Measurements from ENCODE around the gene MED25.
"Not testable (repeated sequence)": the region's sequence is repeated elsewhere in the genome, so short reads cannot be mapped to it uniquely, and the experiment has no call there.

Gene MED25

GRCh38 chr19:49818649-49819370 is 721 bp downstream of the MED25 start:
- DNase-seq, result no peak

- DNase-seq, result not testable (repeated sequence)
Observed at GRCh38 chr19:49819452-49820115, 1.5 kb downstream of the MED25 start.

DNA sequence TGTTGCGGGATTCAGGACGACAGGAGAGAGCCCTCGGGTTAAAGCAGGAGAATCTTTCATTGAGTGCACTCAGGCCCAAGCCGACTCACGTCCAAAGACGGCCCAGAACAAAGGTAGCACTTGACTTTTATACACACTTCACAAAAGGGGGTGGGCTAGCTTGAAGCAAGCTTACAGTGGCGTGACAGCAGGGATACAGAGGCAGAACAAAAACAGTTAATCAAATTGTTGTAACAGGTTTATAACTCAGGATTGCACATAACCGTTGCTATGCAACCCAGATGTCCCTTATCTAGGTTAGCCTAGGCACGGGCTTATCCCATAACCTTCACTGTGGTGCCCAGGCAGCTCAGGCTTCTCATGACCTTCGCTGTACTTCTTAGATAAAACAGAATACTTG is 2.0 kb downstream of the MED25 start:
- no peak for DNase-seq

DNA sequence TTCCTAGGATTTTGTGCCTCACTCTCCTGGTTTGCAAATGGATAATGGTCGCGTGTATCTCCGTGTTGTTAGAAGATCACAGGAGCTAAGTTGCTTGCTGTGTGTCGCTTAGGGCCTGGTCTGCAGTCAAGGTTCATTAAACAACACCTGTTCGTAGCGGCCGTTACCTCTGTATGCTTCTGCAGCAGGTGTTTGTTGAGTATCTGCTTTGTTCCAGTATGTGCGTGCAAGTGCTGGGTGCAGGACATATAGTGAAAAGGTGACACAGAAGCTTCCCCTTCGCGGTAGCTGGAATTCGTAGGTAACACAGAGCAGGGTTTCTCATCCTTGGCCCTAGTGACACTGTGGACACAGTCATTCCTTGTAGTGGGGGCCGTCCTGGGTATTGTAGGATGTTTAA is 5.4 kb downstream of the MED25 start:
- no peak for DNase-seq

DNA sequence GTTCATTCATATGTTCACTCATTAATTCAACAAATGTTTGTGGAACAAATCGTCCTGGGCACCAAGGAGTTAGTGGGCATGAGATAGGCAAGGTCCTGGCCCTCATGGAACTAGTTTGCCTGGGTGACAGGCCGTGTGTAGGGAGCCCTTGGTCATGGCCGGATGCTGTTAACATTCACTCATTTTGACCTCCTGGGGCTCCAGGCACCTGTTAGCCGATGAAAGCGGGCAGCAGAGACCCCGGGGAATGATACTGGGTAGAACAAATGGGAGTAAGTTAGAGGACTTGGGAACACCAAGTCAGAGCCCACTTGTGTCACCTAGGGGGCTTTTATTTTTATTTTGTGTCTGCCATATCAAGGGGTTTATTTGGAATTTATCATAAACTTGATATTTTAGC is 6.6 kb downstream of the MED25 start:
- no peak for DNase-seq

- no peak for DNase-seq
Observed at GRCh38 chr19:49827034-49827433, 8.9 kb downstream of the MED25 start.

- no peak for DNase-seq
Observed at GRCh38 chr19:49829200-49829599, 11.1 kb downstream of the MED25 start.

GRCh38 chr19:49829721-49830120 is 11.6 kb downstream of the MED25 start:
- DNase-seq, result no peak

DNA sequence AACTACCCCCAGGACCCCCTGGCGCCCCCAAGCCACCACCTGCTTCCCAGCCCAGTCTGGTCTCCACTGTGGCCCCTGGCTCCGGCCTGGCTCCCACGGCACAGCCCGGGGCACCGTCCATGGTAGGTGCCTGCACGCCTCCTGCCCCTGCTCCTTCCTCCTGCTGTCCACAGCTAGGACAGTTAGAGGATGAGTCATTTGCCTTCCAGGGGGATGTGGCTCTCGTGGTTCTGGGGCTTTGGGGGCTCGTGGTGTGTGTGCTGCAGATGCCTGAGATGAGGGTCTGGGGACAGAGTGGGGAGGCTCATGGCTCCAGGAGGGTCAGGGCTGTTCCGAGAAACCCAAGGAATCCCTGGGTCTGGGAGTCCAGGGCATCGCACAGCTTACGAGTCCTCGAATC is 12.7 kb downstream of the MED25 start:
- no peak for DNase-seq

- no peak for DNase-seq
Observed at GRCh38 chr19:49831592-49831991, 13.5 kb downstream of the MED25 start.

- DNase-seq, result no peak
Observed at GRCh38 chr19:49832556-49832955, 14.5 kb downstream of the MED25 start.

GRCh38 chr19:49833599-49833998 is 15.5 kb downstream of the MED25 start:
- no peak for DNase-seq

- no peak for DNase-seq
Observed at GRCh38 chr19:49835562-49835961, 17.5 kb downstream of the MED25 start.

- DNase-seq, result no peak
Observed at GRCh38 chr19:49836176-49837008, 18.3 kb downstream of the MED25 start.

DNA sequence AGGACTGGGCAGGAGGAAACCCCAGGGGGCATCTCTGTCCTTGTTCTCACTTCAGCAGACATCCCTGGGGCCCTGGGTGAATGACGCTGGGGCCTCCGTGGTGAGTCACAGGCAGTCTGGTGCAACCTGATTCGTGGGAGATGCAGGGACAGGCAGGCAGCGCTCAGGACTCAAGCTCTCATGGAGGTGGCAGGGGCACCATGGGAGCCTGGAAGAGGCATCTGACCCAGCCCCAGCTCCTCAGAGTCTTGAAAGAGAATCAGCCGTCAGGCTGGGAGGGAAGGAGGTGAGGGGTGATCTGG is 18.9 kb downstream of the MED25 start:
- DNase-seq, result no peak

GRCh38 chr19:49837425-49837824 is 19.3 kb downstream of the MED25 start:
- no peak for DNase-seq

- no peak for DNase-seq
Observed at GRCh38 chr19:49838885-49839588, 20.9 kb downstream of the MED25 start.

DNA sequence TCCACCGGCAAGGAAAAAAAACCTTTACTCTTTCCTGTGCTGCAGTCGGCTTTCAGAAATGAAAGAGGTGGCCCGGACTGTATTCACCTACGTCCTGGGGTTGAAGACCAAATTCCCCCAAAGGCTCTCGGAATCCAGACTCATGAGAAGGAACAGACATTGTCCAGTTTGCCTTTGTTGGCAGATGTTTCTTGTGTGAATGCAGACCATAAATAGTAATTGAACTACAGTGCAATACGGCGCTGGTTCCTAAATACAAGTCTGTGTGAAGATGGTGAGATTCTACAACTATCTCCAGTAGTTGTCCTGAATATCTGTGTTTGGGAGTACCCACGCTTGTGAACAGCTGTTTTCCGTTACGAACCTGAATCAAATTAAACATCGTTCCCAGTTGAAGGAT is 21.6 kb downstream of the MED25 start:
- no peak for DNase-seq

DNA sequence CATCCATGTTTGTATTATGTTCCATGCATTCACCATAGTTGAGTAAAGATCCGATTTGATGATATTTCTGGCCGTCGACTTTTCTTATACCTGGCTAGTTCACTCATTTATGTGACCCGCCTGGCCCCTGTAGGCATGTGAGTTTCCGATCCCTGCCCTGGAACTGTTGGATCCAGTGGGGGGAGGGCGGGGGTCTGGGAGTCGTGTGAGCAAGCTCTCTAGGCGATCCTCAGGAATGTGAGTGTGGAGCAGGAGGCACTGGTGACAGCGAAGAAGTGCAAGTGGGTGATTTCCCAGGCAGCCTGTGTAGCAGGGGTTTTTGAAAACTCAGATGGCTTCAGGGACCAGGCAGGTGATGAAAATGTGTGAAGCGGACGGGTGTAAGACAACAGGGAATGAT is 22.2 kb downstream of the MED25 start:
- DNase-seq, result no peak

DNA sequence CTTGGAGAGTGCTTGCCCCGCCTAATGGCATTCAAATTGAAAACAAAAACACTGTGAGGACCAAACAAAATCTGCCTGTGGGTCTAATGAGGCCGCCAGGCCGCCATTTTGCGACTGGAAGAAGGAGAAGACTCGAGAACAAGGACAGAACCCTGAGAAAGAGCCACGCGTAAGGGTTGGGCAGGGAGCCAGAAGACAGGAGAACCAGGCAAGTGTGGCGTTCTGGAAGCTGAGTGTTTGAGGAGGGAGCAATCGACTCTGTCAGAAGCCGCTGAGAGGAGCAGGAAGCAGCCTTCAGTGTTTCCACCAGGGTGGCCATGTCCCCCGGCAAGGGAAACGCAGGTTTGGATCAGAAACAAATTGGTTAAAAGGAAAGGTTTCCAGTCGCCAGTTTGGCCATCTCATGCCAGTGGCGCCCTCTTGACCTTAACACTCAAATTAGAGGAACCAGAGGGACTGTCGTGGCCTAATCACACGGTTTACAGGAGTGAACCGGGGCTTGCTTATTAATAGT is 22.7 kb downstream of the MED25 start:
- no peak for DNase-seq

DNA sequence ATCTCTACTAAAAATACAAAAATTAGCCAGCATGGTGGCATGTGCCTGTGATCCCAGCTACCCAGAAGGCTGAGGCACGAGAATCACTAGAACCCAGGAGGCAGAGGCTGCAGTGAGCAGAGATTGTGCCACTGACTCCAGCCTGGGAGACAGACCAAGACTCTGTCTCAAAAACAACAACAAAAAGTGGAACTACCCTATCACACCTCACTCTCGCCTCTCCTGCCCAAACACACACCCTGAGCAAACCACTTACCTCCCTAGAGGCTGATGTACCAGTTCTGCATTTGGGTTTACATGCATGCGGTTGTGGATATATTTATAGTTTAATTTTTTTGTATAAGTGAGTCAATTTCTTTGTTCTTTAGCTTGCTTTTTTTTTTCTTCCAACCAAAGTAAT is 25.2 kb downstream of the MED25 start:
- no peak for DNase-seq

GRCh38 chr19:49844138-49845095 is 26.3 kb downstream of the MED25 start:
- DNase-seq, result no peak

Data from T1000 (cell line).